Left lung (tissue), 10 donors: ENCODE data around the gene RBPJ. TPM values are rescaled to one million over a fixed set of nuclear protein-coding genes. Genes with fewer than 3 reads are reported as not detected.

Experiments
- ATAC-seq: fragments of 200-7000 bp; cut with Tn5 transposase; one replicate; pipeline ENCODE4 v1.9.1; 2020; ENCODE audit warnings: moderate library complexity
- DNase-seq, 4 donors: peaks; one replicate each; pipeline ENCODE4 v3.0.0-alpha.2; 2013 to 2020
- H3K27ac ChIP-seq, 2 donors: fragments of 200-600 bp; sonication (generic) in 1 of 2; one replicate each; pipeline versions ENCODE4 v1.5.0 to v1.8.0; 2020 to 2021
- H3K27me3 ChIP-seq, 2 donors: fragments of 200-600 bp; sonication (generic) in 1 of 2; one replicate each; pipeline versions ENCODE4 v1.5.0 to v1.8.0; 2020 to 2021
- H3K36me3 ChIP-seq, 2 donors: fragments of 200-600 bp; sonication (generic) in 1 of 2; one replicate each; pipeline versions ENCODE4 v1.5.0 to v1.8.0; 2020 to 2021
- H3K4me1 ChIP-seq, 2 donors: fragments of 200-600 bp; one replicate each; pipeline ENCODE4 v1.8.0; 2021
- H3K4me3 ChIP-seq, 2 donors: fragments of 200-600 bp; sonication (generic) in 1 of 2; one replicate each; pipeline versions ENCODE4 v1.5.0 to v1.8.0; 2020 to 2021; ENCODE audit warnings: mild to moderate bottlenecking in 1 of 2
- H3K9me3 ChIP-seq, 2 donors: fragments of 200-600 bp; sonication (generic) in 1 of 2; one replicate each; pipeline versions ENCODE4 v1.5.0 to v1.8.0; 2020 to 2021
- CTCF ChIP-seq, 2 donors: fragments of 200-600 bp; sonication (generic) in 1 of 2; IDR thresholded peaks; one replicate each; pipeline versions ENCODE4 v1.5.0 to v1.8.0; 2021; ENCODE audit warnings: antibody characterized with exemption in 2 of 2
- intact Hi-C, 2 donors: fragments of 100-400 bp; cut with DNase I; formaldehyde crosslinking; loops; one replicate each; pipeline versions ENCODE4 v1.11.2 to v1.14.2; 2022
- polyA plus RNA-seq, 6 donors: library from polyadenylated mRNA; unstranded; fragments of 120-200 nt; gene quantifications; one replicate each; pipeline ENCODE4 v1.2.1, GENCODE V29; 2013; ENCODE audit not compliant: insufficient read length in 6 of 6
- total RNA-seq, 2 donors: library from RNA; stranded (reverse); fragmentation: NEBNext Ultra II Directional; extraction: Animal tissue kit (Norgen Biotek cat#: 25700); gene quantifications; one replicate each; pipeline ENCODE4 v1.2.1, GENCODE V29; 2021
- donor health status: DM: no; HTN: yes; CAD: no.
- donor health status: DM: no; HTN: no; CAD: no.

Gene RBPJ
- total and polyA plus RNA-seq, 8 donors = 88.6 to 127 (median 105) TPM

GRCh38 chr4:26361297-26361696 is 40.5 kb downstream of the RBPJ start:
- intact Hi-C loops = no loop called here
- H3K27ac ChIP-seq = no peak overlapping the region
- no peaks in the 10 kb centered on the region for H3K9me3 ChIP-seq
- no peak for TF ChIP-seq CTCF (IDR thresholded peaks at IDR 0.05)
- H3K36me3 ChIP-seq = peaks cover 0 to 1% of the 10 kb centered on the region in 2 donors
- H3K4me3 ChIP-seq = no peak overlapping the region
- DNase-seq (no peak), ATAC-seq (peak; percentile 34)
- peaks cover 2 to 43% of the 10 kb centered on the region in 2 donors for H3K4me1 ChIP-seq
- H3K27me3 ChIP-seq = no peaks in the 10 kb centered on the region

- intact Hi-C loops = no loop called here
- TF ChIP-seq CTCF (IDR thresholded peaks at IDR 0.05) = no peak
- Histone ChIP-seq H3K27me3 (no peaks in the 10 kb centered on the region), H3K4me3 (no peak overlapping the region), H3K27ac (no peak overlapping the region), H3K36me3 (peaks cover 0 to 10% of the 10 kb centered on the region in 2 donors), H3K4me1 (peaks cover 0 to 29% of the 10 kb centered on the region in 2 donors), H3K9me3 (no peaks in the 10 kb centered on the region)
- ATAC-seq = no peak
- DNase-seq = no peak
Observed at GRCh38 chr4:26362745-26363439, 42.1 kb downstream of the RBPJ start.

GRCh38 chr4:26365537-26366150 is 44.8 kb downstream of the RBPJ start:
- Histone ChIP-seq H3K27me3 (no peaks in the 10 kb centered on the region), H3K4me1 (peaks cover 0 to 29% of the 10 kb centered on the region in 2 donors), H3K27ac (no peak overlapping the region), H3K36me3 (peaks cover 0 to 10% of the 10 kb centered on the region in 2 donors), H3K9me3 (no peaks in the 10 kb centered on the region), H3K4me3 (no peak overlapping the region)
- TF ChIP-seq CTCF (IDR thresholded peaks at IDR 0.05) = no peak
- ATAC-seq (no peak), DNase-seq (no peak)
- intact Hi-C loops = no loop called here

- Histone ChIP-seq H3K36me3 (peaks cover 0 to 10% of the 10 kb centered on the region in 2 donors), H3K9me3 (no peaks in the 10 kb centered on the region), H3K4me3 (no peak overlapping the region), H3K4me1 (peaks cover 5 to 25% of the 10 kb centered on the region in 2 donors), H3K27ac (no peak overlapping the region), H3K27me3 (no peaks in the 10 kb centered on the region)
- no peak for TF ChIP-seq CTCF (IDR thresholded peaks at IDR 0.05)
- DNase-seq (no peak), ATAC-seq (no peak)
- intact Hi-C loops = no loop called here
Observed at GRCh38 chr4:26367811-26368210, 47.0 kb downstream of the RBPJ start.

GRCh38 chr4:26368685-26369084 is 47.9 kb downstream of the RBPJ start:
- H3K36me3 ChIP-seq = peaks cover 0 to 10% of the 10 kb centered on the region in 2 donors
- TF ChIP-seq CTCF (IDR thresholded peaks at IDR 0.05) = no peak
- no peak overlapping the region for H3K27ac ChIP-seq
- H3K4me3 ChIP-seq = no peak overlapping the region
- DNase-seq (no peak), ATAC-seq (no peak)
- H3K9me3 ChIP-seq = no peaks in the 10 kb centered on the region
- H3K27me3 ChIP-seq = no peaks in the 10 kb centered on the region
- H3K4me1 ChIP-seq = peaks cover 11 to 27% of the 10 kb centered on the region in 2 donors
- intact Hi-C loops = no loop called here
